GM21825 (cell line): ENCODE results near the gene SLC34A2.
"Not testable (repeated sequence)": the region's sequence is repeated elsewhere in the genome, so short reads cannot be mapped to it uniquely, and the experiment has no call there.

Experiments used
- ATAC-seq: cut with Tn5 transposase; IDR thresholded peaks from one replicate; pipeline ENCODE4 v1.9.1; 2021; ENCODE audit warnings: mild to moderate bottlenecking, moderate library complexity; ENCODE audit not compliant: unreplicated experiment

SLC34A2 gene

GRCh38 chr4:25661441-25661840 lies 5.8 kb downstream of the SLC34A2 start:
- not testable (repeated sequence) for ATAC-seq

- no peak for ATAC-seq
These were observed 6.7 kb downstream of the SLC34A2 start for GRCh38 chr4:25662306-25662705.

- ATAC-seq = no peak
These were observed 8.1 kb downstream of the SLC34A2 start for GRCh38 chr4:25663781-25664180.

- no peak for ATAC-seq
These were observed 10.5 kb downstream of the SLC34A2 start for GRCh38 chr4:25666031-25666630.

GRCh38 chr4:25667931-25668557 lies 12.4 kb downstream of the SLC34A2 start:
- ATAC-seq = no peak

- ATAC-seq = no peak
These were observed 15.3 kb downstream of the SLC34A2 start for GRCh38 chr4:25670991-25671390.

GRCh38 chr4:25672756-25673155 lies 17.1 kb downstream of the SLC34A2 start:
- ATAC-seq = no peak

- no peak for ATAC-seq
These were observed 18.7 kb downstream of the SLC34A2 start for GRCh38 chr4:25674386-25674785.

- no peak for ATAC-seq
These were observed 20.6 kb downstream of the SLC34A2 start for GRCh38 chr4:25676221-25676620.

GRCh38 chr4:25677157-25677556 lies 21.5 kb downstream of the SLC34A2 start:
- no peak for ATAC-seq

- ATAC-seq = no peak
These were observed 22.3 kb downstream of the SLC34A2 start for GRCh38 chr4:25677943-25678342.

GRCh38 chr4:25687773-25688172 lies 32.1 kb downstream of the SLC34A2 start:
- no peak for ATAC-seq

GRCh38 chr4:25694466-25694865 lies 38.8 kb downstream of the SLC34A2 start:
- no peak for ATAC-seq

GRCh38 chr4:25696409-25696808 lies 40.8 kb downstream of the SLC34A2 start:
- no peak for ATAC-seq

- ATAC-seq = no peak
These were observed 41.9 kb downstream of the SLC34A2 start for GRCh38 chr4:25697516-25697915.

GRCh38 chr4:25700661-25701060 lies 45.0 kb downstream of the SLC34A2 start:
- no peak for ATAC-seq

- ATAC-seq = no peak
These were observed 47.2 kb downstream of the SLC34A2 start for GRCh38 chr4:25702848-25703247.

GRCh38 chr4:25703731-25704388 lies 48.2 kb downstream of the SLC34A2 start:
- ATAC-seq = no peak

- no peak for ATAC-seq
These were observed 48.9 kb downstream of the SLC34A2 start for GRCh38 chr4:25704516-25704915.

- no peak for ATAC-seq
These were observed 55.0 kb downstream of the SLC34A2 start for GRCh38 chr4:25710637-25711036.

- ATAC-seq = no peak
These were observed 57.0 kb downstream of the SLC34A2 start for GRCh38 chr4:25712611-25713010.

GRCh38 chr4:25713812-25714211 lies 58.2 kb downstream of the SLC34A2 start:
- no peak for ATAC-seq
